PC-3 (cell line): Measurements from ENCODE around the gene PCYOX1L. TPM values are rescaled to one million over a fixed set of nuclear protein-coding genes. Genes with fewer than 3 reads are reported as not detected.

Experiments used
- ATAC-seq: fragments of 200-7000 bp; cut with Tn5 transposase; 2 replicates; pipeline ENCODE4 v1.9.1; 2020; ENCODE audit warnings: mild to moderate bottlenecking, moderate library complexity
- BruUV-seq: library from RNA; stranded (reverse); fragments of 400-500 nt; replicated peaks from 2 replicates; lab custom pipeline; 2021; lab: Mats Ljungman, UMichigan
- CTCF ChIA-PET: fragments of 300-600 bp; sonication (Branson Sonifier 250); formaldehyde crosslinking; loops from one replicate; lab custom pipeline; 2022; ENCODE audit warnings: antibody characterized with exemption; lab: Charles Lee
- POLR2A ChIA-PET: fragments of 300-600 bp; sonication (Branson Sonifier 250); formaldehyde crosslinking; loops from one replicate; lab custom pipeline; 2022; ENCODE audit warnings: antibody characterized with exemption; ENCODE audit not compliant: unreplicated experiment; lab: Charles Lee
- DNase-seq: peaks from one replicate; pipeline ENCODE4 v3.0.0-alpha.2; 2015
- H2AFZ ChIP-seq: fragments of 300-600 bp; sonication (generic); 2 replicates; pipeline ENCODE4 v1.6.0; 2016; ENCODE audit warnings: antibody characterized with exemption, low read length
- H3F3A ChIP-seq: fragments of 300-600 bp; sonication (generic); one replicate; pipeline ENCODE4 v1.6.0; 2017; ENCODE audit warnings: antibody characterized with exemption, low read length, control low read depth, mild to moderate bottlenecking; ENCODE audit not compliant: unreplicated experiment
- H3K27ac ChIP-seq: fragments of 300-600 bp; sonication (generic); 2 replicates; pipeline ENCODE4 v1.5.1; 2016; ENCODE audit warnings: mild to moderate bottlenecking, low read length
- H3K27me3 ChIP-seq: fragments of 300-600 bp; sonication (generic); 2 replicates; pipeline ENCODE4 v1.6.1; 2016; ENCODE audit warnings: low read length, mixed read lengths
- H3K36me3 ChIP-seq: fragments of 300-600 bp; sonication (generic); 2 replicates; pipeline ENCODE4 v1.6.1; 2016; ENCODE audit warnings: low read depth, mixed run types, low read length, mixed read lengths
- H3K4me1 ChIP-seq: fragments of 300-600 bp; sonication (generic); 2 replicates; pipeline ENCODE4 v1.5.1; 2016; ENCODE audit warnings: low read length; ENCODE audit not compliant: insufficient read depth
- H3K4me2 ChIP-seq: fragments of 300-600 bp; sonication (generic); 2 replicates; pipeline ENCODE4 v1.6.0; 2016; ENCODE audit warnings: low read length
- H3K4me3 ChIP-seq: fragments of 300-600 bp; sonication (generic); 2 replicates; pipeline ENCODE4 v1.5.1; 2016; ENCODE audit warnings: mild to moderate bottlenecking, low read length, mixed read lengths
- H3K79me2 ChIP-seq: fragments of 300-600 bp; sonication (generic); 2 replicates; pipeline ENCODE4 v1.6.1; 2017; ENCODE audit warnings: low read length, mixed read lengths
- H3K9ac ChIP-seq: fragments of 300-600 bp; sonication (generic); 2 replicates; pipeline ENCODE4 v1.6.0; 2016; ENCODE audit warnings: mild to moderate bottlenecking, low read length
- H3K9me2 ChIP-seq: fragments of 300-600 bp; sonication (generic); replicated peaks from 2 replicates; pipeline ENCODE4 v1.6.1; 2016; ENCODE audit warnings: mixed run types, low read length, mixed read lengths
- H3K9me3 ChIP-seq: fragments of 300-600 bp; sonication (generic); 2 replicates; pipeline ENCODE4 v1.6.1; 2016; ENCODE audit warnings: low read length, mixed read lengths
- H4K20me1 ChIP-seq: fragments of 300-600 bp; sonication (generic); 2 replicates; pipeline ENCODE4 v1.6.1; 2016; ENCODE audit warnings: low read length, mixed read lengths
- EZH2 ChIP-seq: fragments of 300-600 bp; sonication (generic); IDR thresholded peaks from one replicate; pipeline ENCODE4 v1.6.1; 2017; ENCODE audit warnings: antibody characterized with exemption, mild to moderate bottlenecking, low read length; ENCODE audit not compliant: unreplicated experiment
- EZH2phosphoT487 ChIP-seq: fragments of 300-600 bp; sonication (generic); IDR thresholded peaks from 2 replicates; pipeline ENCODE4 v1.6.1; 2018; ENCODE audit warnings: mild to moderate bottlenecking, antibody characterized with exemption, low read length, borderline replicate concordance
- intact Hi-C: fragments of 100-400 bp; cut with micrococcal nuclease; formaldehyde crosslinking; loops from 2 replicates; pipeline ENCODE4 v1.9.0; 2023
- total RNA-seq: library from RNA; depleted of rRNA; stranded (reverse); fragments of >200 nt; gene quantifications from 2 replicates; pipeline ENCODE4 v1.2.3, GENCODE V29; 2014
- TF ChIP-seq, protein P1 (sequence below): fragments of 300-600 bp; sonication (generic); conservative IDR thresholded peaks from 2 replicates; pipeline ENCODE4 v1.5.1; 2017; ENCODE audit warnings: antibody characterized with exemption, low read depth, mild to moderate bottlenecking, low read length

PCYOX1L gene
- total RNA-seq, 1 experiment from 2014 or later: 12.8 TPM

DNA sequence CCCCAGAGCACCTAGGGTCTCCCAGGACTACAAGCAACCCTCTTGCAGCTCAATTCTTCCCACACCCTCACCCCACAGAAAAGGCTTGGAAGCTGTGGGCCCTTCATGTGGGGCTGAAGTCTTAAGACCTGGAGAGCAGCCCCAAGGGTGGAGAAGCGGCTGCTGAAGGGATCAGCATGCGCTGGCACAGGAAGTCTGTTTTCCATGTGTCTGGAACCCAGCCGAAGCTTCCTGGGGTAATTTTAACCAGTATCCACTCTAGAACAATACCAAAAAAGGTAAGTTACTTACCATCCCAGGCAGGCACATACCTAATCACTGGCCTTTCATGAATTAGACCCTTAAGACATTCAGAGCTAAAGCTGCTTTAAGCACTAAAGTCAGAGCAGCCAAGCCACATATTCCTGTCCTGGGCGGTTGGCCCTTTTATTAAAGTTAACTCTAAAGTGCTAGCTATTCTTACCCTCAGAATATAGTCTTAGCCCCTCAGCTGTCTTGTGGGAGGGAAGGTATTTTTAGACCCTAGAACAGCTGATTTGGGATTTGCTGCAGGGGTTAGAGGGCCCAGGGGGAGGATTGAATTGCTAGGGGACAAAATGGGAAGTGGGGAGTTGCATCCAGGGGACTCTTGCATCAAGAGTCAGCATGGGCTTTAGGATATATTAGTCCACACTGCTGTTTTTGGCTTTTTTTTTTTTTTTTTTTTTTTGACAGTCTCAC lies 14.4 kb downstream of the PCYOX1L start:
- POLR2A ChIA-PET: no interaction called here
- intact Hi-C loops: no loop called here

DNA sequence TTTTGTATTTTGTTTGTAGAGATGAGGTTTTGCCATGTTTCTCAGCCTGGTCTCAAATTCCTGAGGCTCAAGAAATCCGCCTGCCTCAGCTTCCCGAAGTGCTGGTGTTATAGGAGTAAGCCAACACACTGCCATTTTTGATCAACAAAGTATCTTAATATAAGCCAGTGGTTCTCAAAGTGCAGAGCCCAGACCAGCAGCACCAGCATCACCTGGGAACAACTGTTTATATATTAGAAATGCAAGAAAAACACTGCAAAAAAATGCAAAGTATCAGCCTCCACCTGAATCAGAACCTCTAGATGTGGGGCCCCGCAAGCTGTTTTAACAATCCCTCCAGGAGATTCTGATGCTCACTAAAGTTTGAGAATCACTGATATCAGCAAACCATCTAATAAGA lies 15.1 kb downstream of the PCYOX1L start:
- no peaks in the 10 kb centered on the region for H3K9me3 ChIP-seq
- CTCF ChIA-PET: interaction anchor here (0.6 to 1.4 kb wide), 3 partner anchors 58 to 247 kb away, joined by 3 to 7 read pairs (median 7); no protein-coding TSS in a partner anchor
- no peaks in the 10 kb centered on the region for H3K27me3 ChIP-seq
- BruUV-seq: no TSS peak
- no peaks in the 10 kb centered on the region for H4K20me1 ChIP-seq
- ATAC-seq (no peak), DNase-seq (no peak)
- H3K4me3 ChIP-seq: no peak overlapping the region
- H2AFZ ChIP-seq: no peak overlapping the region
- no peaks in the 10 kb centered on the region for H3F3A ChIP-seq
- no peaks in the 10 kb centered on the region for H3K79me2 ChIP-seq
- TF ChIP-seq, protein P1, sequence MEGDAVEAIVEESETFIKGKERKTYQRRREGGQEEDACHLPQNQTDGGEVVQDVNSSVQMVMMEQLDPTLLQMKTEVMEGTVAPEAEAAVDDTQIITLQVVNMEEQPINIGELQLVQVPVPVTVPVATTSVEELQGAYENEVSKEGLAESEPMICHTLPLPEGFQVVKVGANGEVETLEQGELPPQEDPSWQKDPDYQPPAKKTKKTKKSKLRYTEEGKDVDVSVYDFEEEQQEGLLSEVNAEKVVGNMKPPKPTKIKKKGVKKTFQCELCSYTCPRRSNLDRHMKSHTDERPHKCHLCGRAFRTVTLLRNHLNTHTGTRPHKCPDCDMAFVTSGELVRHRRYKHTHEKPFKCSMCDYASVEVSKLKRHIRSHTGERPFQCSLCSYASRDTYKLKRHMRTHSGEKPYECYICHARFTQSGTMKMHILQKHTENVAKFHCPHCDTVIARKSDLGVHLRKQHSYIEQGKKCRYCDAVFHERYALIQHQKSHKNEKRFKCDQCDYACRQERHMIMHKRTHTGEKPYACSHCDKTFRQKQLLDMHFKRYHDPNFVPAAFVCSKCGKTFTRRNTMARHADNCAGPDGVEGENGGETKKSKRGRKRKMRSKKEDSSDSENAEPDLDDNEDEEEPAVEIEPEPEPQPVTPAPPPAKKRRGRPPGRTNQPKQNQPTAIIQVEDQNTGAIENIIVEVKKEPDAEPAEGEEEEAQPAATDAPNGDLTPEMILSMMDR: no peak
- TF ChIP-seq EZH2phosphoT487 (no peak), EZH2 (no peak)
- POLR2A ChIA-PET: no interaction called here
- H3K9ac ChIP-seq: no peak overlapping the region
- H3K4me2 ChIP-seq: no peak overlapping the region
- no peaks in the 10 kb centered on the region for H3K4me1 ChIP-seq
- H3K36me3 ChIP-seq: no peaks in the 10 kb centered on the region
- intact Hi-C loops: no loop called here
- no peak overlapping the region for H3K27ac ChIP-seq
- no peaks in the 10 kb centered on the region for H3K9me2 ChIP-seq

More for the DNA sequence above, 14.4 kb downstream of the PCYOX1L start:
- DNase-seq: no peak
- Histone ChIP-seq H3K4me2 (no peak overlapping the region), H3K9ac (no peak overlapping the region), H3K4me1 (no peaks in the 10 kb centered on the region), H3K36me3 (no peaks in the 10 kb centered on the region), H3F3A (no peaks in the 10 kb centered on the region), H3K9me2 (no peaks in the 10 kb centered on the region), H3K27me3 (no peaks in the 10 kb centered on the region), H3K9me3 (no peaks in the 10 kb centered on the region), H2AFZ (no peak overlapping the region), H3K4me3 (no peak overlapping the region), H4K20me1 (no peaks in the 10 kb centered on the region), H3K79me2 (no peaks in the 10 kb centered on the region), H3K27ac (no peak overlapping the region)
- BruUV-seq: no TSS peak
- no peak for TF ChIP-seq EZH2
- TF ChIP-seq, protein P1: no peak
- no peak for TF ChIP-seq EZH2phosphoT487
- CTCF ChIA-PET: interaction anchor here (0.6 to 1.7 kb wide), 9 partner anchors 14 to 247 kb away, joined by 3 to 15 read pairs (median 3); partner anchors contain the start of gene PCYOX1L
- no peak for ATAC-seq

DNA sequence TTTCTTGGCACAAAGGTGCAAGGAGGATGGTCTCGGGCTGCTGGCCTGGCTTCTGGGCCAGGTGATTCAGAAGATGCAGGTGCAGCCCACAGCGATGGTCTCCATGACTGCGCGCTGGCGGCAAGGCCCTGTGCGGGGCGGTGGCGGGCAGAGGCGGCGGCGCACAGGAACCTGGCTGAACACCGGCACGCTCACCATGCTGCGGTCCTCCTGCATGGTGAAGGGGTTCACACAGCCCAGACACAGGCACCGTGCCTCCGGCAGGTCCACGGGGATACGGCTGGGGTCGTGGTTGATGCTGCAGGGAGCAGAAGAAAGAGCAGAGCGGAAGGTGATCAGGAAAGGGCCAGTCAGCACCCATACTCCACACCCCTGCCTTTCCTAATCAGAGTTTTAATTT lies 16.5 kb downstream of the PCYOX1L start:
- no peak overlapping the region for H3K4me2 ChIP-seq
- TF ChIP-seq EZH2phosphoT487: no peak
- TF ChIP-seq EZH2: no peak
- TF ChIP-seq, protein P1: no peak
- H3K36me3 ChIP-seq: no peaks in the 10 kb centered on the region
- H3F3A ChIP-seq: no peaks in the 10 kb centered on the region
- POLR2A ChIA-PET: no interaction called here
- no peaks in the 10 kb centered on the region for H3K27me3 ChIP-seq
- CTCF ChIA-PET: interaction anchor here (0.6 kb wide), 1 partner anchor 57 kb away, joined by 3 read pairs; no protein-coding TSS in a partner anchor
- no peaks in the 10 kb centered on the region for H3K9me2 ChIP-seq
- H2AFZ ChIP-seq: no peak overlapping the region
- H3K27ac ChIP-seq: no peak overlapping the region
- no peaks in the 10 kb centered on the region for H3K9me3 ChIP-seq
- DNase-seq: no peak
- no peak overlapping the region for H3K9ac ChIP-seq
- ATAC-seq: no peak
- BruUV-seq: no TSS peak
- H4K20me1 ChIP-seq: no peaks in the 10 kb centered on the region
- intact Hi-C loops: no loop called here
- no peaks in the 10 kb centered on the region for H3K79me2 ChIP-seq
- no peaks in the 10 kb centered on the region for H3K4me1 ChIP-seq
- H3K4me3 ChIP-seq: no peak overlapping the region
